Left lung (tissue), 10 donors: ENCODE results near the gene NSD1. TPM values are rescaled to one million over a fixed set of nuclear protein-coding genes. Genes with fewer than 3 reads are reported as not detected.

Source experiments
- ATAC-seq: fragments of 200-7000 bp; cut with Tn5 transposase; one replicate; pipeline ENCODE4 v1.9.1; 2020; ENCODE audit warnings: moderate library complexity
- DNase-seq, 4 donors: peaks; one replicate each; pipeline ENCODE4 v3.0.0-alpha.2; 2013 to 2020
- H3K27ac ChIP-seq, 2 donors: fragments of 200-600 bp; sonication (generic) in 1 of 2; one replicate each; pipeline versions ENCODE4 v1.5.0 to v1.8.0; 2020 to 2021
- H3K27me3 ChIP-seq, 2 donors: fragments of 200-600 bp; sonication (generic) in 1 of 2; one replicate each; pipeline versions ENCODE4 v1.5.0 to v1.8.0; 2020 to 2021
- H3K36me3 ChIP-seq, 2 donors: fragments of 200-600 bp; sonication (generic) in 1 of 2; one replicate each; pipeline versions ENCODE4 v1.5.0 to v1.8.0; 2020 to 2021
- H3K4me1 ChIP-seq, 2 donors: fragments of 200-600 bp; one replicate each; pipeline ENCODE4 v1.8.0; 2021
- H3K4me3 ChIP-seq, 2 donors: fragments of 200-600 bp; sonication (generic) in 1 of 2; one replicate each; pipeline versions ENCODE4 v1.5.0 to v1.8.0; 2020 to 2021; ENCODE audit warnings: mild to moderate bottlenecking in 1 of 2
- H3K9me3 ChIP-seq, 2 donors: fragments of 200-600 bp; sonication (generic) in 1 of 2; one replicate each; pipeline versions ENCODE4 v1.5.0 to v1.8.0; 2020 to 2021
- intact Hi-C, 2 donors: fragments of 100-400 bp; cut with DNase I; formaldehyde crosslinking; loops; one replicate each; pipeline versions ENCODE4 v1.11.2 to v1.14.2; 2022
- polyA plus RNA-seq, 6 donors: library from polyadenylated mRNA; unstranded; fragments of 120-200 nt; gene quantifications; one replicate each; pipeline ENCODE4 v1.2.1, GENCODE V29; 2013; ENCODE audit not compliant: insufficient read length in 6 of 6
- total RNA-seq, 2 donors: library from RNA; stranded (reverse); fragmentation: NEBNext Ultra II Directional; extraction: Animal tissue kit (Norgen Biotek cat#: 25700); gene quantifications; one replicate each; pipeline ENCODE4 v1.2.1, GENCODE V29; 2021
- TF ChIP-seq, protein P1 (sequence below), 2 donors: fragments of 200-600 bp; sonication (generic) in 1 of 2; IDR thresholded peaks; one replicate each; pipeline versions ENCODE4 v1.5.0 to v1.8.0; 2021; ENCODE audit warnings: antibody characterized with exemption in 2 of 2
- donor health status: DM: no; HTN: yes; CAD: no.
- donor health status: DM: no; HTN: no; CAD: no.

Gene NSD1
- total and polyA plus RNA-seq, 8 donors: 45.8 to 79.7 (median 54.1) TPM

- Histone ChIP-seq H3K36me3 (peaks cover 0 to 20% of the 10 kb centered on the region in 2 donors), H3K9me3 (no peaks in the 10 kb centered on the region), H3K4me3 (no peak overlapping the region), H3K27me3 (no peaks in the 10 kb centered on the region), H3K4me1 (no peaks in the 10 kb centered on the region), H3K27ac (no peak overlapping the region)
- intact Hi-C loops: no loop called here
- DNase-seq (no peak), ATAC-seq (no peak)
- TF ChIP-seq, protein P1, sequence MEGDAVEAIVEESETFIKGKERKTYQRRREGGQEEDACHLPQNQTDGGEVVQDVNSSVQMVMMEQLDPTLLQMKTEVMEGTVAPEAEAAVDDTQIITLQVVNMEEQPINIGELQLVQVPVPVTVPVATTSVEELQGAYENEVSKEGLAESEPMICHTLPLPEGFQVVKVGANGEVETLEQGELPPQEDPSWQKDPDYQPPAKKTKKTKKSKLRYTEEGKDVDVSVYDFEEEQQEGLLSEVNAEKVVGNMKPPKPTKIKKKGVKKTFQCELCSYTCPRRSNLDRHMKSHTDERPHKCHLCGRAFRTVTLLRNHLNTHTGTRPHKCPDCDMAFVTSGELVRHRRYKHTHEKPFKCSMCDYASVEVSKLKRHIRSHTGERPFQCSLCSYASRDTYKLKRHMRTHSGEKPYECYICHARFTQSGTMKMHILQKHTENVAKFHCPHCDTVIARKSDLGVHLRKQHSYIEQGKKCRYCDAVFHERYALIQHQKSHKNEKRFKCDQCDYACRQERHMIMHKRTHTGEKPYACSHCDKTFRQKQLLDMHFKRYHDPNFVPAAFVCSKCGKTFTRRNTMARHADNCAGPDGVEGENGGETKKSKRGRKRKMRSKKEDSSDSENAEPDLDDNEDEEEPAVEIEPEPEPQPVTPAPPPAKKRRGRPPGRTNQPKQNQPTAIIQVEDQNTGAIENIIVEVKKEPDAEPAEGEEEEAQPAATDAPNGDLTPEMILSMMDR (IDR thresholded peaks at IDR 0.05): no peak
These were observed 97.1 kb downstream of the NSD1 start for GRCh38 chr5:177230660-177231059.

DNA sequence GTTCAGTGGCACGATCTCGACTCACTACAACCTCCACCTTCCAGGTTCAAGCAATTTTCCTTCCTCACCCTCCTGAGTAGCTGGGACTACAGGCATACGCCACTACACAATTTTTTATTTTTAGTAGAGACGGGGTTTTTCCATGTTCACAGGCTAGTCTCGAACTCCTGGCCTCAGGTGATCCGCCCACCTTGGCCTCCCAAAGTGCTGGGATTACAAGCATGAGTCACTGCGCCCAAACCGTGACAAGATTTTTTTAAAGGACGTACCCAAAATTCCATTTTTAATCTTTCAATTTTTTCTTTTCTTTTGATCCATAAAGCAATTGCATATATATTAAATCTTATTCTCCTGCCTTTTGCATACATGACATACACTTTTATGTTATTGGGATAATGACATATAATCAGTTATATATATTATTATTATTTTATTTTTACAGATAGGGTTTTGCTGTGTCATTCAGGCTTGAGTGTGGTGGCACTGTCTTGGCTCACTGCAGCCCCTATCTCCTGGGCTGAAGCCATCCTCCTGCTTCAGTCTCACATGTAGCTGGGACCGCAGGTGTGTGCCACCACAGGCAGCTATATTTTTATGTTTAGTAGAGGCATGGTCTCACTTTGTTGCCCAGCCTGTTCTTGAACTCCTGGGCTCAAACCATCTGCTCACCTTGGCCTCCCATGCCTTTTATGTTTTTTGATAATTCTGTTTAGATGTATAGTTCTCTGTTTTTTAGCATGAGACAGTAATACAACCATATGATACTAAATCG, 98.1 kb downstream of the NSD1 start:
- ATAC-seq (no peak), DNase-seq (no peak)
- no peaks in the 10 kb centered on the region for H3K4me1 ChIP-seq
- peaks cover 0 to 25% of the 10 kb centered on the region in 2 donors for H3K36me3 ChIP-seq
- intact Hi-C loops: no loop called here
- H3K27ac ChIP-seq: no peak overlapping the region
- no peaks in the 10 kb centered on the region for H3K27me3 ChIP-seq
- H3K9me3 ChIP-seq: no peaks in the 10 kb centered on the region
- H3K4me3 ChIP-seq: no peak overlapping the region
- TF ChIP-seq, protein P1 (IDR thresholded peaks at IDR 0.05): no peak

DNA sequence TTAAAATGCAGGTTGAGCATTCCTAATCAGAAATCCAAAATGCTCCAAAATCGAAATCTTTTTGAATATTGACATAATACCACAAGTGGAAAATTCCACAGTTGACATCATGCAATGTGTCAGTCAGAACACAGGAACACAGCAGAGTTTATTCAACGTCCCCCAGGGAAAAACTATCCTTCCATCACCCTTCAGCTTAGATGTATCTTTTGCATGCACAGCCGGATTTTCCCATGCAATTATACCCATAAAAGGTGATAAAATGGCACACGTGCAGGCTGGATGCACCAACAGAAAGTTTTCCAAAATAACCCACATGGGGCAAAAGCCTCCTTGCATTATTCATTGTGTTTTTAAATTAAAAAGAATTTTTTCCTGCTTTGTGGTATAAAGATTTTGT, 98.8 kb downstream of the NSD1 start:
- H3K36me3 ChIP-seq: peaks cover 0 to 30% of the 10 kb centered on the region in 2 donors
- DNase-seq (no peak), ATAC-seq (no peak)
- TF ChIP-seq, protein P1 (IDR thresholded peaks at IDR 0.05): no peak
- no peak overlapping the region for H3K27ac ChIP-seq
- no peaks in the 10 kb centered on the region for H3K4me1 ChIP-seq
- intact Hi-C loops: no loop called here
- no peaks in the 10 kb centered on the region for H3K9me3 ChIP-seq
- no peaks in the 10 kb centered on the region for H3K27me3 ChIP-seq
- no peak overlapping the region for H3K4me3 ChIP-seq

DNA sequence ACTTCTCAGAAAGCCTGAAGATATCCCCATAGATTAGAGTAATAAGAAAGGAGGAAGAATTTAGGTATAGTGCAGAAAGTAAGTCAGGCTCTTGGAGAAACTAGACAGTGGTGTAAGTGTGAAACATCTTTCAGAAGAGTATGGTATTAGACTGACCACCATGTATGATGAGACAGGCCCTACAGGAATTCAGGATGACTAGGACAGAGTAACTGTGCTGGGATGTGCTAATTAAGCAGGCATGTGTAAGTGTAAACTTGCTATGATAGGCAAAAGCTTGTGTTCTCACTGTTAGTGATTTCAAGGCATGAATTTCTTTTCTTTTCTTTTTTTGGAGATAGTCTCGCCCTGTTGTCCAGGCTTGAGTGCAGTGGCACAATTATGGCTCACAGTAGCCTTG, 99.2 kb downstream of the NSD1 start:
- Histone ChIP-seq H3K4me1 (no peaks in the 10 kb centered on the region), H3K4me3 (no peak overlapping the region), H3K9me3 (no peaks in the 10 kb centered on the region), H3K36me3 (peaks cover 0 to 34% of the 10 kb centered on the region in 2 donors), H3K27ac (no peak overlapping the region), H3K27me3 (no peaks in the 10 kb centered on the region)
- intact Hi-C loops: no loop called here
- peak; percentile 31 for ATAC-seq
- TF ChIP-seq, protein P1 (IDR thresholded peaks at IDR 0.05): no peak
- DNase-seq: no peak

DNA sequence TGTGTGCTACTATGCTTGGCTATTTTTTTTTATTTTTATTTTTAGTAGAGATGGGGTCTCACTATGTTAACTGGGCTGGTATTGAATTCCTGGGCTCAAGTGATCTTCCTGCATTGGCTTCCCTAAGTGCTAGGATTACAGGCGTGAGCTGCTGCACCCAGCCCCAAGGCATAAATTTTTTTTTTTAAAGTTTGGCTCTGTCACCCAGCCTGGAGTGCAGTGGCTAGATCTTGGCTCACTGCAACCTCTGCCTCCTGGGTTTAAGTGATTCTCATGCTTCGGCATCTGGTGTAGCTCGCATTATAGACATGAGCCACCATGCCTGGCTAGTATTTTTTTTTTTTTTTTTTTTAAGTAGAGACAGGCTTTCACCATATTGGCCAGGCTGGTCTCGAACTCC, 99.6 kb downstream of the NSD1 start:
- Histone ChIP-seq H3K4me1 (no peaks in the 10 kb centered on the region), H3K36me3 (peaks cover 0 to 39% of the 10 kb centered on the region in 2 donors), H3K9me3 (no peaks in the 10 kb centered on the region), H3K4me3 (no peak overlapping the region), H3K27me3 (no peaks in the 10 kb centered on the region), H3K27ac (no peak overlapping the region)
- no peak for ATAC-seq
- intact Hi-C loops: no loop called here
- TF ChIP-seq, protein P1 (IDR thresholded peaks at IDR 0.05): no peak
- no peak for DNase-seq
